Esophagus mucosa (tissue), 1 donor: Measurements from ENCODE around the gene AGXT. TPM values are rescaled to one million over a fixed set of nuclear protein-coding genes. Genes with fewer than 3 reads are reported as not detected.
A peak's percentile ranks its signal among the peaks of the same experiment; 100 is the strongest.

ENCODE experiments used
- ATAC-seq: fragments of 200-7000 bp; cut with Tn5 transposase; one replicate; pipeline ENCODE4 v1.9.1; 2020
- total RNA-seq: library from RNA; stranded (reverse); gene quantifications from one replicate; pipeline ENCODE4 v1.2.4, GENCODE V29; 2023
- donor health status: DM: yes; HTN: yes; CAD: no.

The AGXT gene
- total RNA-seq, 1 donor from 2014 or later, result not detected

DNA sequence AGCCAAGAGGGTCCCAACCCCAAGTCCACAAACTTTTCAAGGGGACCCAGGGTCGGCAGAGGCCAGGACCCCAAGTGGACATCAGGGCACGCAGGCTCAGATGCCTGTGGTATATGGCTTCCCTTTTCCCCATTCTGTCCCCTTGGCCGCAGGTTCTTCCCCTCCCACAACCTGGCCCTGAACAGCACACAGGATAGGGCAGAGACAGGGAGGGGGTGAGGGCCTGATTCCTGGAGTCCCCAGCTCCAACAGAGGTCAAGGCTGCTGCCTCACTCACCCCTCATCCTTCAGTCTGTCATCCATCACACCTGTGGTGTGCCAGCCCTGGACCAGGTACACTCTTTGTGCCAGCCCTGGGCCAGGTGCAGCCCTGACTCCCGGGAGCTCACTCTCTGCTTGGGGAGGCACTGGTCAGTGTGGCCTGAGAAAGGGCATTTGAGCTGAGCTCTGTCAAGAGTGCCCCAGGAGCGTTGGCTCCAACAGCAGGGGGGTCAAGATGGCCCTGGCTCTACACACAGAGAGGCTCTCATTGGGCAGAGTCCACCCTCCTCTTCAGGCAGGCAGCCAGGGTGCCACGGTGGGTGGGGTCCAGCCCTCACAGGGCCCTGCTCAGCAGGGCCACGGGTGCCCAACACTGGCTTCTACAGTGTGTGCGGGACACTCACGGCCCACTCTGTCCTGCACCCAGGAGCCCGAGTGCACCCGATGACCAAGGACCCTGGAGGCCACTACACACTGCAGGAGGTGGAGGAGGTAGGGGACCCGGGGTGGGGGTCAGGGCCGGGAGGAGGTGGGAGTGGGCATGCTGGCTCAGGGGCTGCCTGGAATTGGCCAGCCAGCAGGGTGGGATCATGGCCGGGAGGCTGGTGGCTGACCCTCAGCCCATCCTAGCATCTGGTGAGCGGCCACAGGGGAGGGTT, 1.6 kb downstream of the AGXT start:
- ATAC-seq, result no peak

DNA sequence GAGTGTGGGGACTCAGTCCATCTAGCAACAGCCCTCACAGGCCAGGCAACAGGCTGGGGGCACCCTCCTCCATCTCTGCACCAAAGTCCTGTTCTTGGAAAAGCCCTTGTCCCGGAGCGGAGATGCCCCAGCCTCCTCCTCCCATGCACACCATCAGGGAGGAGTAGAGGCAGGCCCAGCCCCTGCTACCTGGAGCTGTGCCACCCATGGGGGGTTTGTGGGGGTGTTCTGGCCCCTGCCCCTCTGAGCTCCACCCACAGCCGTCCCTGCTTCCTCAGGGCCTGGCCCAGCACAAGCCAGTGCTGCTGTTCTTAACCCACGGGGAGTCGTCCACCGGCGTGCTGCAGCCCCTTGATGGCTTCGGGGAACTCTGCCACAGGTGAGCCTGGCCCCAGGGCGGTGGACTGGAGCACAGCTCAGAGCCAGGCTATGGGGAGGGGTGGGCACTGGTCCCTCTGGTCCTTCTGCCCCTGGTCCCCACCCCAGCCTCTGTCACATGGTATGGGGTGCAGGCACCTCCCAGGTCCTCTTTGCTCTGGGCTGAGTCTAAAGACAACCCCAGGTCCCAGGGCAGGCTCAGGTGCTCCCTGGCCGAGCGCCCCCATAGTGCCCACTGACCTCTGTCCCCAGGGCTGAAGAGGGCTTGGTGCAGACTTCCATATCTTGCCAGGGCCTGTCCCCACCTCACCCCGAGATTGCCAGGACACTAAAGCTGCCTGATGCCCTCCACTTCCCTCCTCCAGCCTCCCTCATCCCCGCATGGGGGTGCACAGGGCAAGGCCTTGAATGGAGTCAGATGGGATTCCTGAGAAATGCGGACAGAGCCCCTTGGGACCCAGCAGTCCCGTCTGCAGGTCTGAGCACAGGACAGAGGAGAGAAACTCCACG, 2.7 kb downstream of the AGXT start:
- no peak for ATAC-seq

DNA sequence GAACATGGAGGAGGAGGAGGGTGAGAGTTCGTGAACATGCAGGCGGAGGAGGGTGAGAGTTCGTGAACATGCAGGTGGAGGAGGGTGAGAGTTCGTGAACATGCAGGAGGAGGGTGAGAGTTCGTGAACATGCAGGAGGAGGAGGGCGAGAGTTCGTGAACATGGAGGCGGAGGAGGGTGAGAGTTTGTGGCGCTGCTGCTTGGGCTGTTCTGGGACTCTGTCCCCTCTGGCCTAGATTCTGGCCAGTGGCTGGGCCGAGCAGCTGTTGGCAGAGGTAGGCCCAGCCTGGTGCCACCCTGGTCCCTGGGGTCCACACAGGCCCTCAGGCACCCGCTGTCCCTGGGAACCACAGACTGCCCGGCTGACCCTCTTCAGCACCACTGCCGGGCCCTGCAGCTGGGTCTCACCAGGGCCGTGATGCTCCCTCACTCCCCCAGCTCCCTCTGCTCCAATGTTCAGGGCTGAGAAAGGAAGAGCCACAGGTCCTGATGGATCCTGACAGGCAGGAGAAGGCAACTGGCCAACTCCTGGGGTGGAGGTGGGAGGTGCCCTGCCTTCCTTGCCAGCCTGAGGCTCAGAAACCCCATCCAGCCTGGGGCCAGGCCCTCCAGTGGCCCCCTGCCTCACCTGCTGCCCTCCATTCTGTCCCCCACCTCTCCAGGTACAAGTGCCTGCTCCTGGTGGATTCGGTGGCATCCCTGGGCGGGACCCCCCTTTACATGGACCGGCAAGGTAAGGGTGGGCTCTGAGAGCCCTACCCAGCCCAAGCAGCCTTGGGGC, 3.9 kb downstream of the AGXT start:
- no peak for ATAC-seq

DNA sequence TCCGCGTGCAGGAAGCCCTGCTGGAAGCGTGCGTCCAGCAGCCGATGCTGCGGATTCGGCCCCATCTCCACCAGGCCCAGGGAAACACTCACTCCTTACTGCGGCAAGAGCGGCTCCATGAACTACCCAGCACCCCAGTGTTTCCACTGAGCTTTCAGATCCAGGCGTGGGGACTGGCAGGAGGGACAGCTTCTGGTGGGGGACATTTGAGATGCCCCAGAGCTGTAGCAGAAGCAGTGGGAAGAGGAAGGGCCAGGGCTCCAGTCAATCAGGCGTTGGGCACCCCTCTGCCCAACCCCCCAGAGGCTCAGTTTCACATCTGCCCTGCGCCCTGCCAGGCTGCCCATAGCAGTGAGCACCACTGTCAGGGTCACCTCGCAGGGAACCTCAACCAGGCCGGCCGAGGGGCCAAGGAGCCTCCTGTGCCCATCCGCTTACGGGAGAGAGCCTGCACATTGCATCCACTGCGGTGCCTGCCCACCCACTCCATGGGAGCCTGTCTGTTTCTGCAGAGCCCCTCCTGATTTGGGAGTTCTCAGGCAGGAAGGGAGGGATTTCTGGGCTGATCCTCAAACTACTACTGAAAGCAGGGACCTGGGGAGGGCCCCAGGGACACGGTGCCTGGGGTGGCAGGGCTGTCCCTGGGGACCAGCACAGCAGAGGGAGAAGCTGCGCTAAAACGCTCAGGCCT, 4.6 kb downstream of the AGXT start:
- ATAC-seq, result no peak

DNA sequence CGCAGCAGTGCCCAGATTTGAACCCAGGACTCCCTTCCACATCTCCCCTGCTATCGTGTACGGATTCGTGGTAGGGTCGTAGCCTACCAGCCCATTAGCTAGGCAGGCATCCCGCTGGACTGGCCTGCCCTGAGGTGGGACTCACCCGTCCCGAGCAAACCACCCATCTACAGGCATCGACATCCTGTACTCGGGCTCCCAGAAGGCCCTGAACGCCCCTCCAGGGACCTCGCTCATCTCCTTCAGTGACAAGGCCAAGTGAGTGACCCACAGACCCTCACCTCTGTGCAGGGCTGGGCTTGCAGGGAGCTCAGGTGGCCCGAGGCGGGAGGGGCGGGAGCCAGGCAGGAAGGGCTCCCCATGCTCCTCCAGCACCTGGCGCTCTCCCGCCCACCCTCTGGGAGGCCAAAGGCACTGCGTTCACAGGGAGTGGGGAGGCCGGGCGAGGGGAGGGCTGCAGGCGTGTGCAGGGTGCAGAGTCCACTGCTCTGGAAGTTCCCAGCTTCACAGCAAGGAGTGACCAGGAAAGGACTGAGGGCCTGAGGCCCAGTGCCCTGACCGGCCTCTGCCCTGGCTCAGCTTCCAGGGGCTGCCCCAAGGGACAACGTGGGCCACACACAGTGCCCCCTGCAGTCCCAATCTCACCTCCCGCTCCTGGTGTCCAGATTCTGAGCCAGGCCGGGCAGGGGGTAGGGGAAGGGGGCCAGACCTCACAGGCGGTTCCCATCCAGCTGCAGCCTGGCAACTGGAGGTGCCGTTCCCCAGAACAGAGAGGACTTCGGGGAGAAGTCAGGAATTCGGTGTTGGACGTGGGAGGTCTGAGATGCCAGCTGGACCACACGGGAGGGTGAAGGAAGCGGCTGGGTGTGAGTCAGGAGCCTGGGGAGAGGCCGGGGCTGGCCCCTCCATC, 5.4 kb downstream of the AGXT start:
- no peak for ATAC-seq

DNA sequence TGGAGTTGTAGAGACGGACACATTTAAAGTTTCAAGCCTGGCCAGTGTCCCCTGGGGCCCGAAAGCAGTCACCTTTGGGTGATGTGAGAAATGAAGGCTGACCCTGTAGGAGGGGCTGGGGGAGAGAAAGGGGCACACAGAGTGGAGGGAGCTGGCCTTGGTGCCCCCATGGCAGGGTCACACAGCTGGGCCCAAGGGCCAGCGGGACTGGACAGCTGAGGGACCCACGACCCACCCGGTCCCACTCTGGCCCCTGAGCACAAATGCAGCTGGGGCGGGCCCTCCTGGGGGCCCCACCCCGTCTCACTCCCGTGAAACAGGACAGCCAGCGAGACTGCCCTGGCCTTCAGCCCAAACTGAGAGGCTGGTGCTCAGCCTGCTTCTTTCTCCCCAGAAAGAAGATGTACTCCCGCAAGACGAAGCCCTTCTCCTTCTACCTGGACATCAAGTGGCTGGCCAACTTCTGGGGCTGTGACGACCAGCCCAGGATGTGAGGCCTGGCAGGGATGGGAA, 6.1 kb downstream of the AGXT start:
- ATAC-seq, result no peak

DNA sequence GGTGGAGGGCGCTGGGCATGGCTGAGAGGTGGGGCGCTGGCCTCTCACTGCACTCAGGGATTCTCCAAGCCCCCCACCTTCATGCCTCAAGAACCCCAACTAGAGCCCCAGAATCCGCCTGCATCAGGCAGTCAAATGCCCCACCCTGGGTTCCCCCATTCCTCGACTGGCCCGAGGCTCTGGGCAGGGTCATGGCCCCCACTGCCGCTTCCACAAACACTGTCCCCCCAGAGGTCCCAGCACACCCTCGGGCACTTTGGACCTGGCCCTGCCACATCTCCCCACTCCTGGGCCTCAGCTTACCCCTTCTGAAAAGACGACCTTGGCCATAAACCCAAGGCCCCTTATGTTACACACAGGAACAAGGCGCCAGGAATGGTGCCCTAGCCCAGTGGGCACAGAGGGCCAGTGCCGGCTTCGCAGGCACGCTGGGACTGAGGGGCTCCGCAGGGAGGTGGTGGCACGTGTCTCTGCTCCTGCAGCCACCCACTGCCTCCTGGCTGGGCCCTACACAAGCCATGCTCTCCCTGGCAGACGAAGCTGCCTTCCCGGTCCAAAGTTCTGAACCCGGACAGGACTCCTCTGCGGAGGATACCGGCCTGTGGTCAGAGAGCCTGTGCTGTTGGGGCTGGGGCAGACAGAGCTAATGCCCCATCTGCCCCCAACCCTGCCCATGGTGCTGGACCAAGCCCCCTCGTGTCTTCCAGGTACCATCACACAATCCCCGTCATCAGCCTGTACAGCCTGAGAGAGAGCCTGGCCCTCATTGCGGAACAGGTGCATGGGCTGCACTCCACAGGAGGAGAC, 6.8 kb downstream of the AGXT start:
- no peak for ATAC-seq

DNA sequence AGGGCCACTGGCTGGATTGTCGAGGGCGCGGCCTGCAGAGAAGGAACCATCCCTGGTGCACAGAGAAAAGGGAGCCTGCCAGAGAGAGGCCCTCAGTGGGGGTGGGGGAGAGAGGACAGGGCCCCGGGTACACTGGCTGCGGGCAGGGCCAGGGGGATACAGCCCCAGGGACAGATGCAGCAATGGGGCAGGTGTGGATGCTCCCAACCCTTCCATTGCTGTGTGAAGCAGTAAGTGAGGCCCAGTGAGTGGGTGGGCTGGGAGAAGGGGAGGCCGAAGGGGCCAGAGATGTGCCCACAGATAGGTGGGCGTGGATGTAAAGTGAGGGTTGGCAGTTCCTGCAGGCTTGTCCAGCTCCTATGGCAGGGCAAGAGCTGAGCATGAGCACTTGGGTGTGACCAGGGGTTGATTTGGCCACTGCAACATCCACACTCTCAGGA, 7.4 kb downstream of the AGXT start:
- ATAC-seq, result no peak

DNA sequence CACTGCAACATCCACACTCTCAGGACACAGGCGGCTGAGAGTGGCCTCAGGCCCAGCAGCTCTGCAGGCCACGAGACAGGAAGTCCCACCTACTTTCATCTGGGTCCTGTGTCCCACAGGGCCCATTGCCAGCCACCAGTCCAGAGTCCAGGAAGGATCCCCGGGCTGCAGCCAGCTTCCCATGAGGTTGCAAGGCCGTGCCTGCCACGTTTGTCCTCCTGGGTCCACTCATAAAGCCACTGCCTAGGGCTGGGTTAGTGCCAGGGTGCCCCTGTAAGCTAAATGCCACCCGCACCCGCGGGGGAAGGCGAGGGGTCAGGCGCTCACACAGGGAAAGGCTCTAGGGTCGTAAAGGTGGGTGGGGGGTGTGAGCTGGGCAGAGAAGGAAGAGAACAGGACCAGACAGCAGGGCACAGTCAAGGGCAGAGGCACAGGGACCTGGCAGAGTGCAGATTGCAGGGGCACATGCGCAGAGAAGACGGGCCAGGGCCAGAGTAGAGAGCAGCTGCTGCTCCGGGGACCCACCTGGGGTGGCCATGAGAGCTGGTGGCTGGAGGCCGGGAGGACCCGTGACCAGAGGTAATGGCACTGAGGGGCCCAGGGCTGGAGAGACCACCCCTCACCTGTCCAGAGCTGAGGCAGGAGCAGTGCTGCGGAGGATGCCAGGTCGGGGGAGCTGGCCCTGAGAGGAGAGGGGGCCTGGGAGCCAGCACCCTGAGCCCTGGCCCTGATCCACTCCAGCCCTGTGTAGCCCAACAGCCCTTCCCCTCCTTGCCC, 8.0 kb downstream of the AGXT start:
- ATAC-seq, result no peak

DNA sequence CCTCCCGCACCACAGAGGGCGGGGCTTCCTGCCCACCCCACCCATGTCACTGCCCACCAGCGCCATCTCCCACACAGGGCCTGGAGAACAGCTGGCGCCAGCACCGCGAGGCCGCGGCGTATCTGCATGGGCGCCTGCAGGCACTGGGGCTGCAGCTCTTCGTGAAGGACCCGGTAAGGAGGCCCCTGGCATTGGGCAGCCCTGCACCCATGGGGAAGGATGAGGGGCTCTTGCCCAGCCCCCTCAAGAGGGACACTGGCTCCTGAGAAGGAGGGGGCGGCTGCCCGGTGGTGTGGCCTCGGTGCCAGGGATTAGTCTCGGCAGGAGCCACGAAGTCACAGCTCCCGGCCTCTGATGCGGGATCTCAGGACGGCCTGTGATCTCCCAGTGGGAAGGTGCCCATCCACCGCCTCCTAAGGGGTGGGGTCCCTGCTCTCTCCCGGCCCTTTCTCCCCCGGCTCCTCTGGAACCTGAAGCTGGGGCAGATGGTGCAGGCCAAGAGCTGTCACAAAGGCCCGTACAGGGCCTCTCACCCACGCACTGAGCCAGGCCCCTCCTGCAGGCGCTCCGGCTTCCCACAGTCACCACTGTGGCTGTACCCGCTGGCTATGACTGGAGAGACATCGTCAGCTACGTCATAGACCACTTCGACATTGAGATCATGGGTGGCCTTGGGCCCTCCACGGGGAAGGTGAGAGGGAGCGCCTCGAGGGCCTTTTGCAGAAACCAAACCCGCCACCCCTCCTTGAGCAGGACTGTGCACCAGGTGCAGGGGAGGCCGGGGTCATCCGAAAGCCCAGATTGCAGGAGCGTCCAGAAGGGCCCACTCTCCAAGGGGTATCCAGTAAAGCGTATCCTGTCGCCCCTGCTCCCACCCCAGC, 9.1 kb downstream of the AGXT start:
- ATAC-seq, result no peak

DNA sequence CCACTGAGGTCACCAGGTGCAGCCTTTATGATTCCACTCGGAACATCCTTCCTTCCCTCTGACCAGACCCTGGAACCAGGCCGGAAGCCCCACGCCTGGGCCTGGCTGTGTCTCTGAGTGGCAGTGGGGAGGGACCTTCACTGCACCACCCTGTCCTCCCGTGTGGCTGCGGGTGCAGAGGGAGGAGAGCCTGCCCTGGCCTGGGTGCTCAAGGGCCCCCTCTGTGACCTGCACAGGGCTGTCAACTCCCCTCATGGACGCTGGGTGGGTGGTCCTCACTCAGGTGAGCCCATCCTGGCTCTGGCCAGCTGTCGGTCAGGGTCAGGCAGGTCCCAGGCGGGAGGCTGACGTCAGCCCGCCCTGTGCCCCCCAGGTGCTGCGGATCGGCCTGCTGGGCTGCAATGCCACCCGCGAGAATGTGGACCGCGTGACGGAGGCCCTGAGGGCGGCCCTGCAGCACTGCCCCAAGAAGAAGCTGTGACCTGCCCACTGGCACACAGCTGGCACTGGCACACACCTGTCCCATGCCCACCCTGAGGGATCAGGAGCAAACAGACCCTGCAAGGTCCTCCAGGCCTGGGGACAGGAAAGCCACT, 9.8 kb downstream of the AGXT start:
- ATAC-seq, result peak; percentile 9

DNA sequence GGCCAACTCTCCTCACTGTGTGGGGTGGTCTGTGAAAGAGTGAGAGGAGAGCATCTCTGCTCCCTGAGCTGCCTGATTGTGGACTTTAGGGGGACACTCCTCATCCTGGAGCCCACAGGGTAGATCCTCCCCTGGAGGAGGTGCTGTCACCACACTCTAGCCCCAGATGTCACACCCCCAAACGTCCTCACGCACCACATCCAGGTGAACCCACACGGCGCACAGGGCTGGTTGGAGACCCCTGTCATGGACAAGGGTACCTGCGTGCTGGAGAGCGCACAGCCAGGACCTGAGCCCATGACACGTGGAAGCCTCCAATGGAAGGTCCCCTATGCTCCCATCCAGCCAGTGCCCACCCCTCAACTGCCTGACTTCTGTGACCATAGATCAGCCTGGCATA, 10.5 kb downstream of the AGXT start:
- ATAC-seq, result peak; percentile 27

DNA sequence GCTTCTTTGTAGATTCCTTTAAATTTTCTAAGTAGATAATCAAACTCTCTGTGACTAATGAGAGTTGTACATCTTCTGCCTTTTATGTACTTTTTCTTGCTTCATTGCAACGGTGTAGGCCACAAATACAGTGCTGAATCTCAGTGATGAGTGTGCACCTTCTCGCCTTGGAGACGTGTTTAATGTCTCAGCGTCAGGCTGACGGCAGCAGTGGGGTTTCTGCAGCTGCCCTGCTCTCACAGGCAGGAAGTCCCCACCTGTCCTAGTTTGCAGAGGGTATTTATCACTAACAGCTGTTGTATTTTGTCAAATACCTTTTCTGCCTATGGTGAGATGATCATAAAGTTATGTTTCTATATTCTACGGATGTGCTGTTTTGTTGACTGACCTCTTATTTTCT, 13.3 kb downstream of the AGXT start:
- ATAC-seq, result no peak

DNA sequence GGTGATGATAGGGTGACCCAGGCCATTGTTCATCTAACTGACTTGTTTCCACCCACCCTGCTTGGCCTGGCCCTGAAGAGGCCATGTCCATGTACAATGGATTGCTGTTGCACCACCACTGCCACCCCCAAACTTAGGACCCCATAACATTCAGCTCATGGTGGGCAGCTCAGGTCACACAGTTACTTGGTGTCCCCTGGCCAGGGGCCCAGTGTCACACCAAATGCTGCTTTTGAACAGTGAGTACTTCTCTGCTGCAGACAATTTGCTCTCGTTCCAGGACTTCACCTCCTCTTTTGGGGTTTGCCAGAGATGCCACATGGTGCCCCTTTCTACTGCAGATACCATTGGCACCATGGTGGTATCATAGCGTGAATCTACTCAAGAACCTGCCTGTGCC, 15.6 kb downstream of the AGXT start:
- no peak for ATAC-seq

DNA sequence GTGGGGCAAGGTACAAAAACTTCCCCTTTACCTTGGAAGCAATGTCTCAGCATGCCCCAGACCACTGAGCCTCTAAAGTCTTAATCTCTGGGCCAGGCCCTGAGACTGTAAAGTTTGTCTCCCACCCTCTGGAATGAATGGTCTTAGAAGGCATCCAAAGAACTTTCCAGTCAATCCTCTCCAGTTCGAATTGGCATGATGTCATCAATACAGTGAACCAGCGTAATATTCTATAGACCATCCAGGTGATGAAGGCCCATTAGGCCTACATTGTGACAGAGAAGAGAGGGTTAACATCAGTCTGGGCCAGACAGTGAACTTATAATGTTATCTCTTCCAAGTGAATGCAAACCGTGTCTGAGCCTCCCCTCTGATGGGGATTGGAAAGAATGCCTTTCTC, 16.1 kb downstream of the AGXT start:
- no peak for ATAC-seq

DNA sequence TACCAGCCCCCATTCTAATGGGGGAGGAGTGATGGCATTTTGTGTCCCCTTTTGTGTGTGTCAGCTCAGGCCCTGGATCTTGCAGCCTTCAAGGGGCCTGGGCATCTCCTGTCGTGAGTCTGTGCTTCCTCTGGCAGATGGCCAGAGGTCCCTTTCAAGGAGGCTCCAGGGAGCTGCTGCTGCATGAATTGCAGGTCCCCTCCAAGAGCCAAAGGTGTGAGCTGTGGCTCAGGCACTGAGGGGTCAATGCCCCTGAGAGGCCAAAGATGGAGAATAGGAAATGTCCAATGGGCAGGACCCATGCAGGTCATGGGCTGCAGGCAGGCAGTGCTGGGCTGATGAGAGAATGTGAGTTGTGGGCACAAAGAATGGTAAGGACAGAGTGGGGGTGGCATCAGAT, 16.9 kb downstream of the AGXT start:
- no peak for ATAC-seq

DNA sequence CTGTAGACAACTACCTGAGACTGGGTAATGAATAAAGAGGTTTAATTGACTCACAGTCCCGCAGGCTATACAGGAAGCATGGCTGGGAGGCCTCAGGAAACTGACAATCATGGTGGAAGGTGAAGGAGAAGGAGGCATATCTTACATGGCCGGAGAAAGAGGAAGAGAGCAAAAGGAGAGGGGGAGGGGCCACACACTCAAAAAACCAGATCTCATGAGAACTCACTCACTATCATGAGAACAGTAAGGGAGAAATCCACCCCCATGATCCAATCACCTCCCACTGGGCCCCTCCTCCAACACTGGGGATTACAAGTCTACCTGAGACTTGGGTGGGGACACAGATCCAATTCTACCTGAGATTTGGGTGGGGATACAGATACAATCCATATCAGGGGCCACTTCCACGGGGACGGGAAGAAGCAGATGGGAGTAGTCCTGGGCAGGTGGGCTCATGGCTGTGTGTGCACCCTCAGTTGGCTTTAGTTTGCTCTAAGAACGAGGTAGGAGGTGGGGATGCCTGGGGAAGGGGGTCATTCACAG, 17.5 kb downstream of the AGXT start:
- ATAC-seq, result no peak
